ENCODE results near the gene ZNF496. TPM values are rescaled to one million over a fixed set of nuclear protein-coding genes. Genes with fewer than 3 reads are reported as not detected.

Gene ZNF496
- total and polyA plus RNA-seq, 2 of the 4 experiments (the other 2 are of a cell fraction), result 11.7 to 16.2 TPM

GRCh38 chr1:247368490-247369145 is 37.0 kb upstream of the ZNF496 start:
- ChIA-PET CTCF (interaction anchor here (0.7 kb wide), 1 partner anchor 196 kb away, joined by 3 read pairs; no protein-coding TSS in a partner anchor), POLR2A (ENCODE audit: unreplicated experiment) (no interaction called here)
- no peaks in the 10 kb centered on the region for H3K9me3 ChIP-seq (ENCODE audit: control insufficient read depth, insufficient read depth, low read length)
- no peak overlapping the region for H3K4ac ChIP-seq (ENCODE audit: low read depth, low read length)
- intact Hi-C loops (cut with micrococcal nuclease) (no loop called here), dilution Hi-C loops (cut with HindIII; ENCODE audit: low sequenced_read_pairs, unreplicated experiment) (no loop called here), in situ Hi-C loops (cut with MboI; ENCODE audit: low sequenced_read_pairs) (no loop called here)
- H3K79me1 ChIP-seq (ENCODE audit: low read depth in 1 of 2, low read length in 2 of 2), result no peaks in the 10 kb centered on the region
- H2AFZ ChIP-seq (replicated peaks; ENCODE audit: low read length, poor library complexity), result no peak overlapping the region
- no peak overlapping the region for H3K4me3 ChIP-seq (ENCODE audit: insufficient read depth, low read depth, low read length)
- H3K9me1 ChIP-seq (ENCODE audit: insufficient read depth, low read length), result no peaks in the 10 kb centered on the region
- ATAC-seq (ENCODE audit: low read depth) (no peak; the same call in 1 of the 2 replicates), DNase-seq (no peak)
- H3K4me2 ChIP-seq (ENCODE audit: low read depth, low read length), result no peak overlapping the region
- H3K9ac ChIP-seq (ENCODE audit: low read depth, low read length), result no peak overlapping the region
- TF ChIP-seq RFX5 (IDR thresholded peaks at IDR 0.05; ENCODE audit: low read depth, low read length) (no peak), FOS (IDR thresholded peaks at IDR 0.05; ENCODE audit: low read depth, low read length) (no peak), ELK1 (IDR thresholded peaks at IDR 0.05; ENCODE audit: borderline replicate concordance, low read depth, low read length) (no peak), NFE2L2 (IDR thresholded peaks at IDR 0.05; ENCODE audit: low read depth, low read length) (no peak), MAFK (IDR thresholded peaks at IDR 0.05; ENCODE audit: low read depth, low read length) (no peak), POLR2A (IDR thresholded peaks at IDR 0.05; ENCODE audit: low read depth, low read length) (no peak), RCOR1 (IDR thresholded peaks at IDR 0.05; ENCODE audit: insufficient replicate concordance, low read length) (no peak), CTCF (conservative IDR thresholded peaks at IDR 0.05; ENCODE audit: low read depth, low read length) (no peak), BHLHE40 (IDR thresholded peaks at IDR 0.05; ENCODE audit: low read depth, low read length) (no peak), RAD21 (IDR thresholded peaks at IDR 0.05; ENCODE audit: low read length) (no peak), MXI1 (IDR thresholded peaks at IDR 0.05; ENCODE audit: borderline replicate concordance, low read depth, low read length) (no peak)
- TF ChIP-seq, protein P1, sequence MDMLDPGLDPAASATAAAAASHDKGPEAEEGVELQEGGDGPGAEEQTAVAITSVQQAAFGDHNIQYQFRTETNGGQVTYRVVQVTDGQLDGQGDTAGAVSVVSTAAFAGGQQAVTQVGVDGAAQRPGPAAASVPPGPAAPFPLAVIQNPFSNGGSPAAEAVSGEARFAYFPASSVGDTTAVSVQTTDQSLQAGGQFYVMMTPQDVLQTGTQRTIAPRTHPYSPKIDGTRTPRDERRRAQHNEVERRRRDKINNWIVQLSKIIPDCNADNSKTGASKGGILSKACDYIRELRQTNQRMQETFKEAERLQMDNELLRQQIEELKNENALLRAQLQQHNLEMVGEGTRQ (IDR thresholded peaks at IDR 0.05; ENCODE audit: low read depth, low read length), result no peak
- no peak overlapping the region for H3K18ac ChIP-seq (ENCODE audit: low read depth, low read length)
- H2AK5ac ChIP-seq (ENCODE audit: low read depth, low read length), result no peak overlapping the region
- no peak overlapping the region for H4K5ac ChIP-seq (ENCODE audit: low read depth, low read length)
- no peak overlapping the region for H3K56ac ChIP-seq (ENCODE audit: extremely low read depth, insufficient read depth, low read length)
- no peaks in the 10 kb centered on the region for H3K36me3 ChIP-seq (ENCODE audit: control insufficient read depth, insufficient read depth, low read length)
- H3K27me3 ChIP-seq (ENCODE audit: control insufficient read depth, insufficient read depth, low read length), result no peaks in the 10 kb centered on the region
- H3K27ac ChIP-seq (ENCODE audit: insufficient read depth, low read length), result no peak overlapping the region
- no peak overlapping the region for H2BK20ac ChIP-seq (ENCODE audit: low read depth, low read length)
- H3K23ac ChIP-seq (ENCODE audit: low read depth, low read length), result no peak overlapping the region
- no peak overlapping the region for H2BK5ac ChIP-seq (ENCODE audit: low read depth, low read length, poor library complexity, severe bottlenecking)
- no peak overlapping the region for H2BK120ac ChIP-seq (ENCODE audit: low read depth, low read length)
- no peak overlapping the region for H3K14ac ChIP-seq (replicated peaks; ENCODE audit: low read depth, low read length)
- H4K20me1 ChIP-seq (ENCODE audit: insufficient read depth, low read length), result no peaks in the 10 kb centered on the region
- H3K4me1 ChIP-seq (ENCODE audit: control insufficient read depth, insufficient read depth, low read length), result peaks cover 6% of the 10 kb centered on the region; the same call in 1 of the 2 replicates
- no TSS peak for BruUV-seq (replicated peaks)
- no peak overlapping the region for H2AK9ac ChIP-seq (replicated peaks; ENCODE audit: low read depth, low read length, poor library complexity)
- H2BK15ac ChIP-seq (ENCODE audit: low read depth, low read length), result no peak overlapping the region; the same call in 2 of the 3 replicates
- WGBS, 2 experiments (ENCODE audit: extremely low coverage in 2 of 2, insufficient read length in 1 of 2), result no CpG with 5 or more reads among the region's 7 CpGs
- no peak overlapping the region for H4K91ac ChIP-seq (ENCODE audit: insufficient read depth, low read depth, low read length)
- no peak overlapping the region for H4K8ac ChIP-seq (ENCODE audit: low read depth in 2 of 2, low read length in 2 of 2)
